GM21723 (cell line): Measurements from ENCODE around the gene IPO13.

ENCODE experiments used
- ATAC-seq: cut with Tn5 transposase; IDR thresholded peaks from one replicate; pipeline ENCODE4 v1.9.1; 2021; ENCODE audit warnings: mild to moderate bottlenecking, moderate library complexity; ENCODE audit not compliant: unreplicated experiment

Gene IPO13

GRCh38 chr1:43947874-43948437, 1.2 kb downstream of the IPO13 start:
- ATAC-seq: no peak

- ATAC-seq: no peak
Observed at GRCh38 chr1:43949678-43950077, 2.9 kb downstream of the IPO13 start.

GRCh38 chr1:43951021-43951985, 4.6 kb downstream of the IPO13 start:
- no peak for ATAC-seq

- no peak for ATAC-seq
Observed at GRCh38 chr1:43952731-43953346, 6.1 kb downstream of the IPO13 start.

GRCh38 chr1:43953361-43953760, 6.6 kb downstream of the IPO13 start:
- ATAC-seq: no peak

GRCh38 chr1:43954036-43954435, 7.3 kb downstream of the IPO13 start:
- no peak for ATAC-seq

GRCh38 chr1:43956234-43956633, 9.5 kb downstream of the IPO13 start:
- ATAC-seq: no peak

- ATAC-seq: no peak
Observed at GRCh38 chr1:43957407-43958040, 10.8 kb downstream of the IPO13 start.

GRCh38 chr1:43958351-43959255, 11.9 kb downstream of the IPO13 start:
- no peak for ATAC-seq

- no peak for ATAC-seq
Observed at GRCh38 chr1:43960798-43961197, 14.0 kb downstream of the IPO13 start.

GRCh38 chr1:43961692-43962091, 14.9 kb downstream of the IPO13 start:
- ATAC-seq: no peak

- ATAC-seq: no peak
Observed at GRCh38 chr1:43962324-43962723, 15.6 kb downstream of the IPO13 start.

- no peak for ATAC-seq
Observed at GRCh38 chr1:43963006-43963405, 16.3 kb downstream of the IPO13 start.

- no peak for ATAC-seq
Observed at GRCh38 chr1:43963890-43964289, 17.1 kb downstream of the IPO13 start.

- no peak for ATAC-seq
Observed at GRCh38 chr1:43965316-43965715, 18.6 kb downstream of the IPO13 start.

- no peak for ATAC-seq
Observed at GRCh38 chr1:43968348-43968948, 21.7 kb downstream of the IPO13 start.

GRCh38 chr1:43969416-43969745, 22.6 kb downstream of the IPO13 start:
- ATAC-seq: no peak

GRCh38 chr1:43969746-43970466, 23.2 kb downstream of the IPO13 start, which contains the start of gene DPH2:
Gene DPH2 (plus strand): TSS chr1:43970010. CDS start chr1:43970176, 166 bp downstream.
- ATAC-seq: peak; percentile 70

GRCh38 chr1:43970502-43970901, 23.8 kb downstream of the IPO13 start:
- ATAC-seq: no peak
